ENCODE results near the gene OTOR. TPM values are rescaled to one million over a fixed set of nuclear protein-coding genes. Genes with fewer than 3 reads are reported as not detected.

OTOR gene
- total RNA-seq, 1 donor from 2014 or later, result not detected

- H3K79me2 ChIP-seq (ENCODE audit: low read depth), result no peaks in the 10 kb centered on the region
- peaks cover 7% of the 10 kb centered on the region for H3K9me3 Mint-ChIP-seq
- H3K4me1 ChIP-seq, result no peaks in the 10 kb centered on the region
- no peaks in the 10 kb centered on the region for H3K36me3 Mint-ChIP-seq
- H3K27me3 ChIP-seq, result no peaks in the 10 kb centered on the region
- peaks cover 7% of the 10 kb centered on the region for H3K27me3 Mint-ChIP-seq (ENCODE audit: insufficient read depth, low read depth)
- no peaks in the 10 kb centered on the region for H4K20me1 ChIP-seq (ENCODE audit: low read depth)
- no peak overlapping the region for H3K4me2 ChIP-seq
- H3K4me3 Mint-ChIP-seq, result no peak overlapping the region
- TF ChIP-seq EZH2phosphoT487 (IDR thresholded peaks at IDR 0.05), result no peak
- TF ChIP-seq, protein P1, sequence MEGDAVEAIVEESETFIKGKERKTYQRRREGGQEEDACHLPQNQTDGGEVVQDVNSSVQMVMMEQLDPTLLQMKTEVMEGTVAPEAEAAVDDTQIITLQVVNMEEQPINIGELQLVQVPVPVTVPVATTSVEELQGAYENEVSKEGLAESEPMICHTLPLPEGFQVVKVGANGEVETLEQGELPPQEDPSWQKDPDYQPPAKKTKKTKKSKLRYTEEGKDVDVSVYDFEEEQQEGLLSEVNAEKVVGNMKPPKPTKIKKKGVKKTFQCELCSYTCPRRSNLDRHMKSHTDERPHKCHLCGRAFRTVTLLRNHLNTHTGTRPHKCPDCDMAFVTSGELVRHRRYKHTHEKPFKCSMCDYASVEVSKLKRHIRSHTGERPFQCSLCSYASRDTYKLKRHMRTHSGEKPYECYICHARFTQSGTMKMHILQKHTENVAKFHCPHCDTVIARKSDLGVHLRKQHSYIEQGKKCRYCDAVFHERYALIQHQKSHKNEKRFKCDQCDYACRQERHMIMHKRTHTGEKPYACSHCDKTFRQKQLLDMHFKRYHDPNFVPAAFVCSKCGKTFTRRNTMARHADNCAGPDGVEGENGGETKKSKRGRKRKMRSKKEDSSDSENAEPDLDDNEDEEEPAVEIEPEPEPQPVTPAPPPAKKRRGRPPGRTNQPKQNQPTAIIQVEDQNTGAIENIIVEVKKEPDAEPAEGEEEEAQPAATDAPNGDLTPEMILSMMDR (IDR thresholded peaks at IDR 0.05), result no peak
- no peak for TF ChIP-seq EZH2 (IDR thresholded peaks at IDR 0.05)
- H3K27ac Mint-ChIP-seq, result no peak overlapping the region
- no peaks in the 10 kb centered on the region for H3K9me3 ChIP-seq (ENCODE audit: low read depth)
- H3K9ac ChIP-seq, result no peak overlapping the region
- no peaks in the 10 kb centered on the region for H3F3A ChIP-seq (ENCODE audit: low read depth)
- no peaks in the 10 kb centered on the region for H3K36me3 ChIP-seq
- DNase-seq (ENCODE audit: low spot score), result no peak
- H2AFZ ChIP-seq (replicated peaks), result no peak overlapping the region
- H3K27ac ChIP-seq, result no peak overlapping the region
- no peak overlapping the region for H3K4me3 ChIP-seq
- H3K4me1 Mint-ChIP-seq, result no peaks in the 10 kb centered on the region
These were observed 4.7 kb downstream of the OTOR start for GRCh38 chr20:16752901-16753300.

DNA sequence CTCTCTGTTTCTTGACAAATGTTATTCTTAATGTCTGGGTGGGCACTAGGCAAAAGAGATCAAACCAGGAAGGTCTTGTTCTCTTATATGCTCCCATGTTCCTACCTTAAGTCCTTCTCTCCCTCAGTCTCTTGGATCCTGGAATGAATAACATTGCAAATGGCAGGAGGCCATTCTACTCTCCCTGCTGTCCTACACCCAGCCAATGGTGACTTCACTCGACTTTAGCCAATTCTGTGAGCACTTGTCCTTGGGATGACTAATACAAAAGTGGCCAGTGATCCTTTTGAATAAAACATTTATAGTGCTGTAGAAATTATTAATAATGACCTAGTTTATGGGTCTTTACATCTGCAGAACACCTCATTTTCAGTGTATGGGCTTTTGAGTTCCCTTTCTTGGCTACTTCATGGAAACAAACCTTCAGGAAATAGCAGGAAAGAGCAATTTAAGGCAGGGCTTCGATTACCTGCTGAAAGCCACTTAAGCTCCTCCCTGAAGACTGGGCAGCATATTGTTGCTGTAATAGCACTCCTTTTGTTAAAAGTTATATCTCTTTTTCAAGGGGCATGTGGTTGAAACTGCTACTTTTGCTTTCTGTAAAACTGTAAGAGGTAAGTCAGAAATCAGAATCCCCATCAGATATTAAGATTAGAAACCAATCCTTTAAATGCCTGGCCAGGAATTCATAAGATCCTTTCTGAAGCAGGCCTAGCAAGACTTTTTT is 10.5 kb downstream of the OTOR start:
- H3K27ac ChIP-seq, result no peak overlapping the region
- H2AFZ ChIP-seq (replicated peaks), result no peak overlapping the region
- H3K27me3 ChIP-seq, result no peaks in the 10 kb centered on the region

GRCh38 chr20:16759181-16759563 is 11.0 kb downstream of the OTOR start:
- Mint-ChIP-seq H3K36me3 (no peaks in the 10 kb centered on the region), H3K9me3 (peaks cover 7% of the 10 kb centered on the region), H3K27me3 (ENCODE audit: insufficient read depth, low read depth) (no peaks in the 10 kb centered on the region), H3K4me3 (no peak overlapping the region), H3K27ac (no peak overlapping the region), H3K4me1 (peaks cover 16% of the 10 kb centered on the region)
- DNase-seq (ENCODE audit: low spot score), result no peak
- no peak overlapping the region for H3K27ac ChIP-seq
- no peak overlapping the region for H3K9ac ChIP-seq
- no peaks in the 10 kb centered on the region for H3K36me3 ChIP-seq
- H3F3A ChIP-seq (ENCODE audit: low read depth), result no peaks in the 10 kb centered on the region
- no peaks in the 10 kb centered on the region for H3K79me2 ChIP-seq (ENCODE audit: low read depth)
- no peaks in the 10 kb centered on the region for H4K20me1 ChIP-seq (ENCODE audit: low read depth)
- no peak overlapping the region for H3K4me3 ChIP-seq
- H3K4me2 ChIP-seq, result no peak overlapping the region
- no peaks in the 10 kb centered on the region for H3K9me3 ChIP-seq (ENCODE audit: low read depth)
- TF ChIP-seq EZH2phosphoT487 (IDR thresholded peaks at IDR 0.05) (no peak), EZH2 (IDR thresholded peaks at IDR 0.05) (no peak)
- TF ChIP-seq, protein P1 (IDR thresholded peaks at IDR 0.05), result no peak
- no peak overlapping the region for H2AFZ ChIP-seq (replicated peaks)
- H3K27me3 ChIP-seq, result no peaks in the 10 kb centered on the region
- no peaks in the 10 kb centered on the region for H3K4me1 ChIP-seq

More for the DNA sequence above, 10.5 kb downstream of the OTOR start:
- peaks cover 7% of the 10 kb centered on the region for H3K9me3 Mint-ChIP-seq
- H3K4me1 Mint-ChIP-seq, result peaks cover 16% of the 10 kb centered on the region
- Histone ChIP-seq H3F3A (ENCODE audit: low read depth) (no peaks in the 10 kb centered on the region), H3K9ac (no peak overlapping the region), H3K79me2 (ENCODE audit: low read depth) (no peaks in the 10 kb centered on the region), H3K36me3 (no peaks in the 10 kb centered on the region), H3K4me2 (no peak overlapping the region), H4K20me1 (ENCODE audit: low read depth) (no peaks in the 10 kb centered on the region), H3K4me3 (no peak overlapping the region), H3K9me3 (ENCODE audit: low read depth) (no peaks in the 10 kb centered on the region), H3K4me1 (no peaks in the 10 kb centered on the region)
- no peak overlapping the region for H3K27ac Mint-ChIP-seq
- TF ChIP-seq EZH2 (IDR thresholded peaks at IDR 0.05) (no peak), EZH2phosphoT487 (IDR thresholded peaks at IDR 0.05) (no peak)
- TF ChIP-seq, protein P1 (IDR thresholded peaks at IDR 0.05), result no peak
- DNase-seq (ENCODE audit: low spot score), result no peak
- no peaks in the 10 kb centered on the region for H3K36me3 Mint-ChIP-seq
- H3K4me3 Mint-ChIP-seq, result no peak overlapping the region
- no peaks in the 10 kb centered on the region for H3K27me3 Mint-ChIP-seq (ENCODE audit: insufficient read depth, low read depth)

Measured in neural progenitor cell (in vitro differentiated cells).